Measurements from ENCODE around the gene IGFBP1.
"Not testable (repeated sequence)": the region's sequence is repeated elsewhere in the genome, so short reads cannot be mapped to it uniquely, and the experiment has no call there.

The IGFBP1 gene

GRCh38 chr7:45937862-45938261 is 49.6 kb downstream of the IGFBP1 start:
- DNase-seq (ENCODE audit: low read depth in 2 of 2), result no peak

- no peak for DNase-seq (ENCODE audit: low read depth in 2 of 2)
Measured at GRCh38 chr7:45938626-45939302, 50.5 kb downstream of the IGFBP1 start.

- no peak for DNase-seq (ENCODE audit: low read depth in 2 of 2)
Measured at GRCh38 chr7:45939574-45939973, 51.3 kb downstream of the IGFBP1 start.

GRCh38 chr7:45940237-45940781 is 52.0 kb downstream of the IGFBP1 start:
- DNase-seq (ENCODE audit: low read depth in 2 of 2), result not testable (repeated sequence)

GRCh38 chr7:45940939-45941338 is 52.7 kb downstream of the IGFBP1 start:
- no peak for DNase-seq (ENCODE audit: low read depth in 2 of 2)

Measured in stimulated activated CD8-positive, alpha-beta memory T cell treated with anti-CD3 and anti-CD28 coated beads, Interleukin-15, amount 100 ng/mL, for 4 hours (primary cell).